Left kidney (tissue), 2 donors: ENCODE measurements around the gene AKR1B1. TPM values are rescaled to one million over a fixed set of nuclear protein-coding genes. Genes with fewer than 3 reads are reported as not detected.

Experiments
- DNase-seq: peaks from one replicate; pipeline ENCODE4 v3.0.0-alpha.2; 2013
- polyA plus RNA-seq: library from polyadenylated mRNA; unstranded; fragments of 120-200 nt; gene quantifications from one replicate; pipeline ENCODE4 v1.2.1, GENCODE V29; 2013; ENCODE audit not compliant: insufficient read length

Gene AKR1B1
- polyA plus RNA-seq, 1 donor, result 106 TPM

DNA sequence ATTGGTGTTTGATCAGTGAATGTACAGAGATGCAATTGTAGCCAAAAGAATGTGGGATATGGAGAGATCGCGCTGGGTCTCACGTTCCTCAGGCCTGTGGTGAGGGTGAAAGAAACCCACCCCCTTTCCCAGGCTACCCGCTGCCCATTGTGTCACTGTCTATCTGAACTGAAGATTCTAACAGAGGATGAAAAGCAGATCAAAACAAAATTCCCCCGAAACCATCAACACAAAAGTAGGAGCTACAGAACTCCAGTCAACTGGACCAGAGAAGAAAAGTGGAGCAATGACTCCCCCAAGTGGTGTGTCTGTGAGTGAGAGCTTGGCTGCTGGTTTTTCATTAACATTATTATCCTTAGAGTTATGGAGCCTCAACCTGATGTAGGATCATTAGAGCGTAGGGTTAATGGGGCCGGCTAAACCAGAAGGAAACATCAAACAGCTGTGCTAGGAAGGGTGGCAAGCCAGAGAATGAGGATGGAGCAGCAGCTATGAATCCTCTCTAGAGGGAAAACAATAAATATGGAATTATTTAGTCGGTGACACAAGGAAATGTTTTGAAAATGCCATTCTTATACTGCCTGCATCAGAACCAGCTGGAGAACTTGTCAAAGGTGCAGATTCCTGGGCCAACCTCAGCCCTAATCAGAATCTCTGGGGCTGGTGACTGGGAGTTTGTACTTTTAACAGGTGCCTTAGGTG is 38.3 kb downstream of the AKR1B1 start:
- peak; percentile 55 for DNase-seq

DNA sequence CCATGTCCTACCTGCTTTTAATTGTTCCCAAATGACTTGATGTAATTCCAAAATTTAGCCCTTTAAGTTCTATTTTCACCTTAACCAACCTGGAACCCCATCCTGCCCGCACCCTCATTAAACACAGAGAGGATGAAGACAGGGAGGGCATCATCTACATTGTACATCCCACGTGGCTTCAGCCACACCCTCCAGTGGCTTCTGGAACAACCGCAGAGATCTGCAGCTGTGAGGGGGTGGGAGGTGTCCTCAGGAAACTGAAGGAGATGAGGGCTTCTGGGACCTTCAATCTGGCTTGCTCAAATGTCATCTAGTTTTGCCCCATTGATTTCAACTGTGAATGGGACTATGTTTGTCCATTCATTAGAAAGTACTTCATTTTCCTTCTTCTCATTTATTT is 39.0 kb downstream of the AKR1B1 start:
- DNase-seq, result no peak

DNA sequence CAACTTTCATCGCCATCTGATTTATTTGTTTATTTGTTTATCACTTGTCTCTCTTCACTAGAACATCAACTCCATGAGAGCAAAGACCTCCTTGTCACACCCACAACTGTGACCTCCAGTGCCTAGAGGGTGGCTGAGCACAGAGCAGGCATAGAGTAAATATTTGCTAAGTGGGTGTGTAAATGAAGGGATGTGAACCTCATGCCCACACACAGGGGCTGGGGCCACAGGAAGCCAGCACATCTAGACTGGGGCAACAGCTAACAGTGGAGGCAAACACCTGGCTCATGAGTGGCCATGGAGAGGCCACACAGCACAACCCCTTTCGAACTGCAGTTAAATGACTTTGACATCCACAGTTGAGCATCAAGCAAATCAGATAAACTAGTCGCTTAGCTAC is 39.8 kb downstream of the AKR1B1 start:
- no peak for DNase-seq

DNA sequence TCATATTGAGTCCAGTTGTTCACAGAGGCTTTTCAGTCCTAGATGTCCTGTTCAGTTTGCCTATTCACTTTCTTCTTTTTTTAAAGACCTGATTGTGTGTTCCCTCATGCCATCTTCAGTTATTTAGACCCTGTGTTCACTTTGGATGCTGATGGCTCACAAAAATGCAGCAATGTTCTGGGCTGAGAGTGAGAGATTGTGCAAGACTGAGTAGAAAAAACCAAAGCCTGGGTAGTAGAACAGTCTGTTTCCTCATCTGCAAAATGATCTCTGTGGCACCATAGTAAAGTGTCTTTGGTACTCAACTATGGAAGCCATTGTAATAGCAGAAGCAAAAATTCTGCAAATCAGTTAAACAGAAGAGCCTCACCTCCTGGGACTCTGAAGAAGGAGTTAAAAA is 43.2 kb downstream of the AKR1B1 start:
- DNase-seq, result no peak

DNA sequence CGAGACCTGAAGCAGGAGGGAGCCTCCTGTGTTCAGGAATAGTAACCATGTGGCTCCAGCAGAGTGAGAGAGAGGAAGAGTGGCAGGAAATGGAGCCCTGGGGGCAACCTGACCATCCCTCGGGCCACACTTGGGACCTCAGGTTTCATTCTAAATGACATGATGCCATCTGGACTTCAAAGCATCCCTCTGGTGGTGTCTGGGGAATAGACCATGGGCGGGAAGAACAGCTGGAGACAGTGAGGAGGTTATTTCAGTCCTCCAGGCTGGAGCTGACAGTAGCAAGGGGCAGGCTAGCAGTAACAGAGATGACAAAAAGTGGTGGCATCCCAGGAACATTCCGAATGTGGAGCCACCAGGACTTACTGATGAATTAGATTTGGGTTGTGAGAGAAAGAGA is 44.8 kb downstream of the AKR1B1 start:
- DNase-seq, result no peak

DNA sequence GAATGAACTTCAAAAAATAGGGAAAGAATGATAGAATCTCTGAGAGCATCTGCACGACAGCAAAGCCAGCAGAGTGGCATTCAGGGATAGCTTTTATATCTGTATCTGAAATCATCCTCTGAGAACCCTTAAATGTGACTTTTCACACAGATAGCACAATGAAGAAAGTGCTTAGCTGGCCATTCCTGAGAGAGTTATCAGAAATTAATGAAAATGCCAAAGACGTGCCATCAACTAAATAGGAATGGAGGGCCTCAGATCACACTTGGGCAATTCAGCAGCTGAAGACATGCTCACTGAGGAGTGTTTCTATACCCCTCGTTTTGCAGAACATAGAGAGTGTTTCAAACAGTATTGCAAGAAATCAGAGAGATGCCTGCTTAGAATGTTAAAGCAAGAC is 51.6 kb downstream of the AKR1B1 start:
- no peak for DNase-seq

DNA sequence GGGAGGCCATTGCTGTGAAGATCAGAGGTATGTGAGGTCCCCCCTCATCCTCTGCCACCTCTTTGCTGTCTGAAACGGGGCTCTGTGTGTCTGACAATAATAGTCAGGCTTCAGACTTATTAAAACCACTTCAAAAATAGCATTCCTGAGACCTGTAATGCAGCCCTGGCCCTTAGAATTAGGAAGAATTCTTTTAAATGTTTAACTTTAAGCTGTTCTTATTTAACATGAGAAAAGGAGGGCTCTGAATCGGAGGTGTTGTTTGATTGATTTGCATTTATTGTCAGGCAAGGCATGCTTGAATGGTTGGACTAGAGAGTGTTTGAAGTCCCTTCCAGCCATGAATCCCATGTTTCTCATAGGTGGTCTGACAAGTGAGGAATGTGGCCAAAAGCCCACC is 52.5 kb downstream of the AKR1B1 start:
- DNase-seq, result no peak

DNA sequence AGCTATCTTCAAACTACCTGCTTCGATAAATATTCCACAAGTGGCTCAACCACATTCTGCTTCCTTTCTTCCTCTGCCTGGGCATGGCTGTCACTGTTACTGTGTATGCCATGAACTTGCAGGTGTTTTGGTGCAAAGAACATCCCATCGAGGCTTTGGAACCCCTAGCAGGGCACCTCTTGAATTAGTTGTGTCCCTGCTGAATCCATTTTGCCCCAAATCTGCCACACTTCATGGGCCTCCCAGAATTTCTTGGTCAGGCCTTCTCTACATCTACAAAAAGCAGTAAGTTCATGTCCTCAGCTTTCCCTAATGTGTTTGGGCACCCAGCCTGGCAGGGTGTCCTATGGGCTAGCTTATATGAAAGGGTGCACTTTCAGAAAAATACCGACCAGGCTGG is 53.6 kb downstream of the AKR1B1 start:
- DNase-seq, result no peak

DNA sequence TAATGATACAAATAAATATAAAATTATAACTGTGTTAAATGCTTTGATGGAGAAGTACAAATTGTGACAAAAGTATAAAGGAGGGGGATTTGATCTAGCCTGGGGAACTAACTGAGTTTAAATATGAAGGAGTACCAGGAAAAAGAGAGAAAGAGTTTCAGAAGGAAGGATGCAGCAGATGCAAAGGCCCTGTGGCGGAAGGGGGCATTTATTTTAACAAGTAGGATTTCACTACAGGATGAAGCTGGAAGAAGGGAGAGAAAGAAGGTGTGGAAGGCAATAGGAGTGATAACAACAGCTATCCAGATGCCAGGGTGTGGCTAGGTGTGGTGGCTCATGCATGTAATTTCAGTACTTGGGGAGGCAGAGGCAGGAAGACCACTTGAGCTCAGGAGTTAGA is 55.8 kb downstream of the AKR1B1 start:
- no peak for DNase-seq

DNA sequence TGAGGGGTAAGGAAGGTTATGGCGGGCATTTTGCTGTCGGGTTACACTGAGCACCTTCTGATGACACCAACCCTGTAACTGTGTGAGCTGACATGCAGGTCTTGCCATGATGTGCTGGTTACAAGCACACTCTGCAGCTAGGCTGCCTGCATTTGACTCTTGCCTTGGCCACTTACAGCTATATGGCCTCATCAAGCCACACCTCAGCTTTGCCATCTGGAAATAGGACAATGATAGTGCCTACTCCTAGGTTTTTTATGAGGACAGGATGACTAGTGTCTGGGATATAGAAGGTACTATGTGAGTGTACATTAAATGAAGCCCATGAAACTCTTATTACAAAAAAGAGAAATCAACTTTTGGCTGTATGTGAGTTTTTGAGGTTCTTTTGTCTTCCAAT is 58.0 kb downstream of the AKR1B1 start:
- DNase-seq, result no peak

DNA sequence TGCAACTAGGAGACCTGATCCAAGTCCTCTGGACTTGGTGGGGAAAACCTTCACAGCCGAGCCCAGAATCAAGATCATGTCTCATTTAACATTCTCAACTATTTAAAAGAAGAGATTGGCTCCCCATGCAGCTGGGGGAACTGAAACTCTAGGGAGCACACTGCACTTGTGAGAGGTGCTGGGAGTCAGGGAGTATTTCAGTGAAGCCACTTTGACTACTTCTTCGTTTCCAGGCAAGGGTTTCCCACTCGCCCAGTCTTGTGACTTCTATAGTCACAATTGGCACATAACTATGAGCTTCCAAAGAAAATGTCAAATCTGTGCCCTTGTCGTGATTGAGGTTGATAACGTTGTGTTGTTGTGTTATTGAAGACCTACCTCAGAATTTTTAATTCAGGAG is 62.9 kb downstream of the AKR1B1 start:
- no peak for DNase-seq

DNA sequence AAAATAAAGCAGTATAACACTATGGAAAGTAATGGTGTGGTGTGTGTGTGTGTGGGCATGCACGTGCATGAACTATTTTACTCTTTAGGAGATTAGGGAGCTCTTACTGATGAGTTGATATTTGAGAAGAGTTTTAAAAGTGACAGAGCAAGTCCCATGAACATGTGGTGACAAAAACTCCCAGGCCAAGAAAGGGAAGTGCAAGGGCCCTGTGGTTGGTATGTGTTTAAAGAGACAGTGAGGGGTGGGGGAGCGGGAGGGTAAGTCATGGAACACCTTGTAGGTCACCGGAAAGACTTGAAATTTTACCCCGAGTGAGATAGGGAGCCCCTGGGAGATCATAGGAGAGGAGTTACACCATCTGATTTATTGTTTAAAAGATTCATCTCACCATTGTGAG is 63.3 kb downstream of the AKR1B1 start:
- DNase-seq, result no peak

DNA sequence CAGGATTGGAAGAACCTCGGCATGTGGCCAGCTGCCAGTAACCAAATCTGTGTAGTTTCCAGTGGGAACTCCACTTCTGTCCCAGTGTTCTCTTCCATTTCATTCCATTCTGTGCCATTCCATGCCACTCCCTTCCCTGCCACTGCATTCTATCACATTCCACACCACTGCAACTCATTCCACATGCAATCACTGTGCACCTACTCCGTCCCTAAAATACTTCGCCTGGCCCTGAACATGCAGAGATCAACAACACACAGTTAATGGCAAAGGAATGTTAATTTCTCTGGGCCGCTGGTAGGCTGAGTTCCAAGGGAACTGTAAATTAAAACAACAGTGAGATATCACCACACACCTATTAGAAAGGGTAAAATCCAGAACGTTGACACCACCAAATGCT is 64.8 kb downstream of the AKR1B1 start:
- no peak for DNase-seq

Other genes starting within 250 kb of the AKR1B1 start
- gene SLC35B4, start 142.2 kb downstream of the AKR1B1 start, polyA plus RNA-seq, result 32.5 TPM
- gene AKR1B10, start 68.5 kb upstream of the AKR1B1 start, polyA plus RNA-seq, result 0.08 TPM
- gene AKR1B15, start 90.0 kb upstream of the AKR1B1 start, polyA plus RNA-seq, result 0.22 TPM
- 43.0 TPM for gene BPGM, start 187.8 kb upstream of the AKR1B1 start, polyA plus RNA-seq